GM21723 (cell line): ENCODE data around the gene KCNC1.

Experiments
- ATAC-seq: cut with Tn5 transposase; IDR thresholded peaks from one replicate; pipeline ENCODE4 v1.9.1; 2021; ENCODE audit warnings: mild to moderate bottlenecking, moderate library complexity; ENCODE audit not compliant: unreplicated experiment

The KCNC1 gene

GRCh38 chr11:17736930-17737817, 2.6 kb downstream of the KCNC1 start:
- ATAC-seq: no peak

GRCh38 chr11:17738151-17738973, 3.8 kb downstream of the KCNC1 start:
- ATAC-seq: no peak

GRCh38 chr11:17739945-17740338, 5.4 kb downstream of the KCNC1 start:
- no peak for ATAC-seq

GRCh38 chr11:17740649-17741235, 6.2 kb downstream of the KCNC1 start:
- no peak for ATAC-seq

- ATAC-seq: no peak
These were observed 6.9 kb downstream of the KCNC1 start for GRCh38 chr11:17741487-17741886.

- no peak for ATAC-seq
These were observed 7.4 kb downstream of the KCNC1 start for GRCh38 chr11:17742019-17742418.

GRCh38 chr11:17743026-17743807, 8.6 kb downstream of the KCNC1 start:
- no peak for ATAC-seq

- ATAC-seq: no peak
These were observed 9.2 kb downstream of the KCNC1 start for GRCh38 chr11:17743808-17744119.

GRCh38 chr11:17744151-17744940, 9.8 kb downstream of the KCNC1 start:
- ATAC-seq: no peak

GRCh38 chr11:17745023-17745772, 10.6 kb downstream of the KCNC1 start:
- no peak for ATAC-seq

- ATAC-seq: no peak
These were observed 11.5 kb downstream of the KCNC1 start for GRCh38 chr11:17746096-17746495.

GRCh38 chr11:17747131-17747955, 12.8 kb downstream of the KCNC1 start:
- ATAC-seq: no peak

GRCh38 chr11:17748044-17748443, 13.5 kb downstream of the KCNC1 start:
- no peak for ATAC-seq

- ATAC-seq: no peak
These were observed 14.5 kb downstream of the KCNC1 start for GRCh38 chr11:17748761-17749721.

- no peak for ATAC-seq
These were observed 15.6 kb downstream of the KCNC1 start for GRCh38 chr11:17750013-17750800.

- no peak for ATAC-seq
These were observed 16.2 kb downstream of the KCNC1 start for GRCh38 chr11:17750801-17751165.

- ATAC-seq: no peak
These were observed 17.0 kb downstream of the KCNC1 start for GRCh38 chr11:17751558-17751957.
